Trophoblast cell (in vitro differentiated cells and primary cell): Measurements from ENCODE around the gene LPXN. TPM values are rescaled to one million over a fixed set of nuclear protein-coding genes. Genes with fewer than 3 reads are reported as not detected.

Source experiments
- DNase-seq, 2 donors: peaks; one replicate each; pipeline ENCODE4 v3.0.0-alpha.2; 2016
- H2AFZ ChIP-seq: 2 replicates; pipeline ENCODE4 v1.6.1; 2013; ENCODE audit warnings: low read length, moderate library complexity, mild to moderate bottlenecking; ENCODE audit not compliant: insufficient read depth, poor library complexity
- H2AK5ac ChIP-seq: 2 replicates; pipeline ENCODE4 v1.6.1; 2013; ENCODE audit warnings: mild to moderate bottlenecking, low read length
- H2BK120ac ChIP-seq: 2 replicates; pipeline ENCODE4 v1.6.1; 2013; ENCODE audit warnings: low read length, mild to moderate bottlenecking, moderate library complexity; ENCODE audit not compliant: insufficient read depth, poor library complexity
- H2BK12ac ChIP-seq: 2 replicates; pipeline ENCODE4 v1.6.1; 2013; ENCODE audit warnings: mild to moderate bottlenecking, low read length, moderate library complexity
- H2BK5ac ChIP-seq: 2 replicates; pipeline ENCODE4 v1.6.1; 2013; ENCODE audit warnings: low read length, low read depth, moderate library complexity, mild to moderate bottlenecking; ENCODE audit not compliant: poor library complexity
- H3K14ac ChIP-seq: 2 replicates; pipeline ENCODE4 v1.6.1; 2013; ENCODE audit warnings: mild to moderate bottlenecking, low read length
- H3K18ac ChIP-seq: 2 replicates; pipeline ENCODE4 v1.6.1; 2013; ENCODE audit warnings: mild to moderate bottlenecking, low read length
- H3K23ac ChIP-seq: 2 replicates; pipeline ENCODE4 v1.6.1; 2013; ENCODE audit warnings: low read length
- H3K27ac ChIP-seq: 2 replicates; pipeline ENCODE4 v1.5.1; 2013; ENCODE audit warnings: low read depth, mild to moderate bottlenecking, inconsistent platforms, low read length, moderate library complexity
- H3K27me3 ChIP-seq: 2 replicates; pipeline ENCODE4 v1.6.1; 2013; ENCODE audit warnings: inconsistent platforms, mild to moderate bottlenecking, low read length, moderate library complexity; ENCODE audit not compliant: insufficient read depth
- H3K36me3 ChIP-seq, 2 experiments: 1 replicate in 1 of 2; 2 replicates in 1 of 2; pipeline ENCODE4 v1.6.1; 2013; ENCODE audit warnings: low read length in 2 of 2, mild to moderate bottlenecking in 2 of 2, moderate library complexity in 1 of 2; ENCODE audit not compliant: insufficient read depth in 2 of 2, control insufficient read depth in 1 of 2
- H3K4ac ChIP-seq: 2 replicates; pipeline ENCODE4 v1.6.1; 2013; ENCODE audit warnings: low read depth, mild to moderate bottlenecking, low read length, moderate library complexity
- H3K4me1 ChIP-seq, 2 experiments: 1 replicate in 1 of 2; 2 replicates in 1 of 2; pipeline ENCODE4 v1.6.1; 2013; ENCODE audit warnings: low read length in 2 of 2, mild to moderate bottlenecking in 2 of 2, moderate library complexity in 1 of 2; ENCODE audit not compliant: insufficient read depth in 2 of 2, control insufficient read depth in 1 of 2
- H3K4me2 ChIP-seq: 2 replicates; pipeline ENCODE4 v1.6.1; 2013; ENCODE audit warnings: inconsistent platforms, mild to moderate bottlenecking, low read length, moderate library complexity
- H3K4me3 ChIP-seq: 2 replicates; pipeline ENCODE4 v1.5.1; 2013; ENCODE audit warnings: mild to moderate bottlenecking, low read depth, low read length, inconsistent platforms
- H3K79me1 ChIP-seq: one replicate; pipeline ENCODE4 v1.6.1; 2013; ENCODE audit warnings: low read length
- H3K79me2 ChIP-seq: 2 replicates; pipeline ENCODE4 v1.6.1; 2013; ENCODE audit warnings: low read length, mild to moderate bottlenecking; ENCODE audit not compliant: control insufficient read depth, insufficient read depth, poor library complexity
- H3K9ac ChIP-seq: 2 replicates; pipeline ENCODE4 v1.6.1; 2013; ENCODE audit warnings: mild to moderate bottlenecking, low read length
- H3K9me3 ChIP-seq: 2 replicates; pipeline ENCODE4 v1.6.1; 2013; ENCODE audit warnings: low read depth, mild to moderate bottlenecking, control low read depth, inconsistent platforms, low read length; ENCODE audit not compliant: insufficient read depth
- H4K12ac ChIP-seq: 2 replicates; pipeline ENCODE4 v1.6.1; 2013; ENCODE audit warnings: low read depth, mild to moderate bottlenecking, low read length, moderate library complexity
- H4K8ac ChIP-seq: 2 replicates; pipeline ENCODE4 v1.6.1; 2013; ENCODE audit warnings: low read depth, mild to moderate bottlenecking, low read length, moderate library complexity
- H4K91ac ChIP-seq: one replicate; pipeline ENCODE4 v1.6.1; 2013; ENCODE audit warnings: low read depth, mild to moderate bottlenecking, low read length, moderate library complexity
- WGBS: extraction: QIAGEN DNeasy Blood & Tissue Kit; methylation state at CpG from one replicate; pipeline ENCODE4 v1.1.7; 2013; ENCODE audit warnings: missing lambda C conversion rate; ENCODE audit not compliant: insufficient read length, insufficient coverage; ENCODE audit errors: extremely low coverage; 5-methylcytosine and 5-hydroxymethylcytosine counted together
- polyA plus RNA-seq: library from polyadenylated mRNA; stranded (reverse); fragments of 200-250 nt; gene quantifications from 2 replicates; pipeline ENCODE4 v1.2.3, GENCODE V29; 2013

Gene LPXN
- 1.6 and 1.8 TPM in 2 replicates for polyA plus RNA-seq

- no peaks in the 10 kb centered on the region for H3K4me1 ChIP-seq
- H2AFZ ChIP-seq, result no peak within 1 kb of the TSS
- H3K36me3 ChIP-seq, result no peaks in the 10 kb centered on the region
- H2BK12ac ChIP-seq, result no peak within 1 kb of the TSS
- H3K79me2 ChIP-seq, result peaks cover 13% of the 10 kb centered on the region
- H2AK5ac ChIP-seq, result no peak within 1 kb of the TSS
- no peak within 1 kb of the TSS for H3K4me3 ChIP-seq
- no peak within 1 kb of the TSS for H2BK5ac ChIP-seq
- H3K79me1 ChIP-seq, result peaks cover 14% of the 10 kb centered on the region
- peak in 1 of 2 donors; percentile 17 for DNase-seq
- no peak within 1 kb of the TSS for H3K4ac ChIP-seq
- peak within 1 kb of the TSS; percentile 61 for H4K8ac ChIP-seq
- no peaks in the 10 kb centered on the region for H3K9me3 ChIP-seq
- H3K27ac ChIP-seq, result no peak within 1 kb of the TSS
- no peak within 1 kb of the TSS for H3K4me2 ChIP-seq
- H3K23ac ChIP-seq, result no peak within 1 kb of the TSS
- H3K27me3 ChIP-seq, result no peaks in the 10 kb centered on the region
- peak within 1 kb of the TSS; percentile 44 for H3K14ac ChIP-seq
- H3K18ac ChIP-seq, result peak within 1 kb of the TSS; percentile 52
- H4K12ac ChIP-seq, result peak within 1 kb of the TSS; percentile 56
- H2BK120ac ChIP-seq, result no peak within 1 kb of the TSS
- H4K91ac ChIP-seq, result no peak within 1 kb of the TSS
- no peak within 1 kb of the TSS for H3K9ac ChIP-seq
- no CpG with 5 or more reads among the region's 6 CpGs for whole genome bisulfite sequencing
These were observed at the start of gene LPXN for GRCh38 chr11:58575377-58576020. LPXN (minus strand) TSS chr11:58575856; CDS start chr11:58575772, 84 bp downstream.

GRCh38 chr11:58625086-58625485, 49.4 kb upstream of the LPXN start:
- H2BK12ac ChIP-seq, result no peak overlapping the region
- no peak overlapping the region for H4K12ac ChIP-seq
- H2AFZ ChIP-seq, result no peak overlapping the region
- H3K23ac ChIP-seq, result no peak overlapping the region
- no peak overlapping the region for H3K18ac ChIP-seq
- H3K27me3 ChIP-seq, result no peaks in the 10 kb centered on the region
- no peaks in the 10 kb centered on the region for H3K9me3 ChIP-seq
- no peak overlapping the region for H3K9ac ChIP-seq
- H3K79me2 ChIP-seq, result no peaks in the 10 kb centered on the region
- no peak overlapping the region for H2BK120ac ChIP-seq
- no CpG with 5 or more reads among the region's 4 CpGs for WGBS
- H3K27ac ChIP-seq, result no peak overlapping the region
- H3K79me1 ChIP-seq, result no peaks in the 10 kb centered on the region
- no peak overlapping the region for H2AK5ac ChIP-seq
- H3K4me2 ChIP-seq, result no peak overlapping the region
- no peak overlapping the region for H4K8ac ChIP-seq
- H4K91ac ChIP-seq, result no peak overlapping the region
- H2BK5ac ChIP-seq, result no peak overlapping the region
- H3K36me3 ChIP-seq, result peaks cover 14 to 29% of the 10 kb centered on the region in 2 experiments
- no peak overlapping the region for H3K14ac ChIP-seq
- H3K4me3 ChIP-seq, result no peak overlapping the region
- no peaks in the 10 kb centered on the region for H3K4me1 ChIP-seq
- H3K4ac ChIP-seq, result no peak overlapping the region
- no peak for DNase-seq

- H4K8ac ChIP-seq, result no peak within 1 kb of the TSS
- H3K27me3 ChIP-seq, result no peaks in the 10 kb centered on the region
- H4K12ac ChIP-seq, result no peak within 1 kb of the TSS
- no peak within 1 kb of the TSS for H3K27ac ChIP-seq
- no peak within 1 kb of the TSS for H2AK5ac ChIP-seq
- DNase-seq, result peak; percentile 3 to 53
- H2BK120ac ChIP-seq, result no peak within 1 kb of the TSS
- WGBS, result no CpG with 5 or more reads among the region's 2 CpGs
- no peak within 1 kb of the TSS for H3K4me2 ChIP-seq
- H3K4me1 ChIP-seq, result no peaks in the 10 kb centered on the region
- H3K14ac ChIP-seq, result no peak within 1 kb of the TSS
- H3K4ac ChIP-seq, result no peak within 1 kb of the TSS
- no peak within 1 kb of the TSS for H2AFZ ChIP-seq
- no peak within 1 kb of the TSS for H3K23ac ChIP-seq
- no peaks in the 10 kb centered on the region for H3K9me3 ChIP-seq
- H2BK12ac ChIP-seq, result no peak within 1 kb of the TSS
- H3K79me1 ChIP-seq, result no peaks in the 10 kb centered on the region
- no peak within 1 kb of the TSS for H2BK5ac ChIP-seq
- H3K36me3 ChIP-seq, result peaks cover 16 to 35% of the 10 kb centered on the region in 2 experiments
- H4K91ac ChIP-seq, result no peak within 1 kb of the TSS
- no peaks in the 10 kb centered on the region for H3K79me2 ChIP-seq
- H3K9ac ChIP-seq, result no peak within 1 kb of the TSS
- no peak within 1 kb of the TSS for H3K18ac ChIP-seq
- H3K4me3 ChIP-seq, result no peak within 1 kb of the TSS
These were observed 46.7 kb upstream of the LPXN start, which contains the start of gene CNTF for GRCh38 chr11:58622344-58622743. CNTF (plus strand) TSS chr11:58622665; CDS start chr11:58622753, 88 bp downstream.

- no CpG with 5 or more reads among the region's 4 CpGs for WGBS
- no peak overlapping the region for H2AK5ac ChIP-seq
These were observed 46.1 kb upstream of the LPXN start for GRCh38 chr11:58621586-58622262.

More at GRCh38 chr11:58621586-58622262, 46.1 kb upstream of the LPXN start:
- Histone ChIP-seq H3K4ac (no peak overlapping the region), H3K4me2 (no peak overlapping the region), H3K4me3 (no peak overlapping the region), H4K8ac (no peak overlapping the region), H3K27me3 (no peaks in the 10 kb centered on the region), H3K9ac (no peak overlapping the region), H3K14ac (no peak overlapping the region), H3K4me1 (no peaks in the 10 kb centered on the region), H3K79me1 (no peaks in the 10 kb centered on the region), H3K27ac (no peak overlapping the region), H3K23ac (no peak overlapping the region), H3K9me3 (no peaks in the 10 kb centered on the region), H3K18ac (no peak overlapping the region), H3K79me2 (no peaks in the 10 kb centered on the region), H2BK5ac (no peak overlapping the region), H2BK120ac (no peak overlapping the region), H4K12ac (no peak overlapping the region), H2BK12ac (no peak overlapping the region), H3K36me3 (peaks cover 19 to 38% of the 10 kb centered on the region in 2 experiments), H4K91ac (no peak overlapping the region), H2AFZ (no peak overlapping the region)
- no peak for DNase-seq
